Osteoblast (primary cell): ENCODE results near the gene FAM120B. TPM values are rescaled to one million over a fixed set of nuclear protein-coding genes. Genes with fewer than 3 reads are reported as not detected.
"Not testable (repeated sequence)": the region's sequence is repeated elsewhere in the genome, so short reads cannot be mapped to it uniquely, and the experiment has no call there.

Experiments used
- DNase-seq: peaks from one replicate; pipeline ENCODE4 v3.0.0; 2011; ENCODE audit warnings: low spot score, mixed read lengths; ENCODE audit not compliant: insufficient read length; ENCODE audit errors: missing footprints
- H2AFZ ChIP-seq: 2 replicates; pipeline ENCODE4 v1.6.0; 2011; ENCODE audit warnings: mild to moderate bottlenecking, low read length
- H3K27ac ChIP-seq: 2 replicates; pipeline ENCODE4 v1.5.1; 2011; ENCODE audit warnings: mild to moderate bottlenecking, low read depth, low read length, moderate library complexity
- H3K27me3 ChIP-seq: 2 replicates; pipeline ENCODE4 v1.6.0; 2012; ENCODE audit warnings: mild to moderate bottlenecking, control low read depth, inconsistent platforms, low read length, moderate library complexity; ENCODE audit not compliant: insufficient read depth
- H3K36me3 ChIP-seq: 2 replicates; pipeline ENCODE4 v1.5.1; 2011; ENCODE audit warnings: mild to moderate bottlenecking, low read length, control low read depth, moderate library complexity; ENCODE audit not compliant: insufficient read depth
- H3K4me1 ChIP-seq: 2 replicates; pipeline ENCODE4 v1.5.1; 2011; ENCODE audit warnings: mild to moderate bottlenecking, low read length, control low read depth, moderate library complexity; ENCODE audit not compliant: insufficient read depth
- H3K4me2 ChIP-seq: 2 replicates; pipeline ENCODE4 v1.6.0; 2011; ENCODE audit warnings: mild to moderate bottlenecking, low read length; ENCODE audit not compliant: insufficient read depth
- H3K4me3 ChIP-seq: fragments of 200-600 bp; sonication (generic); 3 replicates; pipeline ENCODE4 v1.5.1; 2012; ENCODE audit warnings: mild to moderate bottlenecking, low read length, inconsistent platforms; ENCODE audit not compliant: insufficient read depth
- H3K79me2 ChIP-seq: 2 replicates; pipeline ENCODE4 v1.6.0; 2012; ENCODE audit warnings: mild to moderate bottlenecking, low read length, control low read depth, inconsistent platforms; ENCODE audit not compliant: insufficient read depth
- H3K9me3 ChIP-seq: 2 replicates; pipeline ENCODE4 v1.5.1; 2011; ENCODE audit warnings: low read depth, low read length, control low read depth
- H4K20me1 ChIP-seq: 2 replicates; pipeline ENCODE4 v1.6.0; 2012; ENCODE audit warnings: mild to moderate bottlenecking, low read length, control low read depth; ENCODE audit not compliant: insufficient read depth
- total RNA-seq: library from RNA; depleted of rRNA; stranded (reverse); fragments of >200 nt; gene quantifications from 2 replicates; pipeline ENCODE4 v1.2.3, GENCODE V29; 2012
- TF ChIP-seq, protein P1 (sequence below): IDR thresholded peaks from 2 replicates; pipeline ENCODE4 v1.5.1; 2011; ENCODE audit warnings: mild to moderate bottlenecking, low read depth, low read length, moderate library complexity; ENCODE audit errors: extremely low read depth

Gene FAM120B
- total RNA-seq, 1 donor, result 13.4 TPM

DNA sequence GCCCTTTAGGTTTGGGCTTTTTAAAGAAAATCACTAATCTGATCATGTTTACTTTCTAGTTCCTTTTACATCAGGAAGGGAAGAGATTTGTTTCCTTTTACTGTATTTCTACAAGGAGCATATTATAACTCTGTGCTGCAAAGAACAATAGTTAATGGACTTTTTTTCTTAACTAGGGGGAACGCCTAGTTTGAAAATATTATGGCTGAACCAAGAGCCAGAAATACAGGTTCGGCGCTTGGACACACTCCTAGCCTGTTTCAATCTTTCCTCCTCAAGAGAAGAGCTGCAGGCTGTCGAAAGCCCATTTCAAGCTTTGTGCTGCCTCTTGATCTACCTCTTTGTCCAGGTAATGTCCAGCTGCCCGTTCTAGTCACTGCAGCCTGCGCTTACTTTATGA, 41.4 kb downstream of the FAM120B start:
- peaks cover 30% of the 10 kb centered on the region for H3K36me3 ChIP-seq
- H2AFZ ChIP-seq, result no peak overlapping the region
- no peak overlapping the region for H3K4me3 ChIP-seq
- no peak overlapping the region for H3K4me2 ChIP-seq
- no peaks in the 10 kb centered on the region for H3K27me3 ChIP-seq
- peaks cover 14% of the 10 kb centered on the region for H3K79me2 ChIP-seq
- no peaks in the 10 kb centered on the region for H3K9me3 ChIP-seq
- peaks cover 10% of the 10 kb centered on the region for H3K4me1 ChIP-seq
- TF ChIP-seq, protein P1, sequence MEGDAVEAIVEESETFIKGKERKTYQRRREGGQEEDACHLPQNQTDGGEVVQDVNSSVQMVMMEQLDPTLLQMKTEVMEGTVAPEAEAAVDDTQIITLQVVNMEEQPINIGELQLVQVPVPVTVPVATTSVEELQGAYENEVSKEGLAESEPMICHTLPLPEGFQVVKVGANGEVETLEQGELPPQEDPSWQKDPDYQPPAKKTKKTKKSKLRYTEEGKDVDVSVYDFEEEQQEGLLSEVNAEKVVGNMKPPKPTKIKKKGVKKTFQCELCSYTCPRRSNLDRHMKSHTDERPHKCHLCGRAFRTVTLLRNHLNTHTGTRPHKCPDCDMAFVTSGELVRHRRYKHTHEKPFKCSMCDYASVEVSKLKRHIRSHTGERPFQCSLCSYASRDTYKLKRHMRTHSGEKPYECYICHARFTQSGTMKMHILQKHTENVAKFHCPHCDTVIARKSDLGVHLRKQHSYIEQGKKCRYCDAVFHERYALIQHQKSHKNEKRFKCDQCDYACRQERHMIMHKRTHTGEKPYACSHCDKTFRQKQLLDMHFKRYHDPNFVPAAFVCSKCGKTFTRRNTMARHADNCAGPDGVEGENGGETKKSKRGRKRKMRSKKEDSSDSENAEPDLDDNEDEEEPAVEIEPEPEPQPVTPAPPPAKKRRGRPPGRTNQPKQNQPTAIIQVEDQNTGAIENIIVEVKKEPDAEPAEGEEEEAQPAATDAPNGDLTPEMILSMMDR, result no peak
- no peak overlapping the region for H3K27ac ChIP-seq
- no peak for DNase-seq
- H4K20me1 ChIP-seq, result peaks cover 12% of the 10 kb centered on the region

DNA sequence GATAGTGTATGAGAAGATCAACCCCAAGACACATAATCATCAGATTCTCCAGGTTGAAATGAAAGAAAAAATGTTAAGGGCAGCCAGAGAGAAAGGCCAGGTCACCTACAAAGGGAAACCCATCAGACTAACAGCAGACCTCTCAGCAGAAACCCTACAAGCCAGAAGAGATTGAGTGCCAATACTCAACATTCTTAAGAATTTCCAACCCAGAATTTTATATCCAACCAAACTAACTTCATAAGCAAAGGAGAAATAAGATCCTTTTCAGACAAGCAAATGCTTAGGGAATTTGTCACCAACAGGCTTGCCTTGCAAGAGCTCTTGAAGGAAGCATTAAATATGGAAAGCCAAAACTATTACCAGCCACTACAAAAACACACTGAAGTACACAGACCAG, 44.9 kb downstream of the FAM120B start:
- not testable (repeated sequence) for H3K4me3 ChIP-seq, H4K20me1 ChIP-seq, H3K27me3 ChIP-seq, H3K4me2 ChIP-seq, H3K4me1 ChIP-seq, H3K27ac ChIP-seq, H3K9me3 ChIP-seq, H2AFZ ChIP-seq, H3K79me2 ChIP-seq, DNase-seq
- H3K36me3 ChIP-seq, result peaks cover 30% of the 10 kb centered on the region

DNA sequence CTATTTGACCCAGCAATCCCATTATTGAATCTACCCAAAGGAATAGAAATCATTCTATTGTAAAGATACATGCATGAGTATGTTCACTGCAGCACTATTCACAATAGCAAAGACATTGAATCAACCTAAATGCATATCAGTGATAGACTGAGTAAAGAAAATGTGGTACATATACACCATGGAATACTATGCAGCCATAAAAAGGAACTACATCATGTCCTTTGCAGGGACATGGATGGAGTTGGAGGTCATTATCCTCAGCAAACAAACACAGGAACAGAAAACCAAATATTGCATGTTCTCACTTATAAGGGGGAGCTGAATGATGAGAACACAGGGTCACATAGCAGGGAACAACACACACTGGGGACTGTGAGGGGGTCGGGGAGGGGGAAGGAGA, 48.6 kb downstream of the FAM120B start:
- not testable (repeated sequence) for DNase-seq, H2AFZ ChIP-seq, H3K4me3 ChIP-seq, H4K20me1 ChIP-seq, H3K79me2 ChIP-seq, H3K4me2 ChIP-seq, H3K27ac ChIP-seq, H3K9me3 ChIP-seq, H3K4me1 ChIP-seq, H3K27me3 ChIP-seq
- peaks cover 37% of the 10 kb centered on the region for H3K36me3 ChIP-seq

DNA sequence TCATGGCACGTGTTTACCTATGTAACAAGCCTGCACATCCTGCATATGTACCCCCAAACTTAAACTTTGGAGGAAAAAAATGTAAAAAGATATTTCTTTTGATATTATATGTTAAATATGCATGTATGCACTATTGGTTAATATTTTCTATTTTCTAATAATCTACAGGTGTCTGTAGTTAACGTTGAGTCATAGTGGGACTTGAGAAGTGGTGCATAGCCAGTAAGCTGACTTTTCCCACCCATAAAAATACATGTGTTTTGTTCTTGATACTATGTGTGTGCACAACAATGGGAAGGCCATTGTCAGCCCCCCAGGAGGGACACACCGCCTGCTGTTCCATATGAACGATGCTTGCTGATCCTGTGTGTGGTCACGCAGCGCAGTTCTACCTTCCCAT, 49.1 kb downstream of the FAM120B start:
- no peak overlapping the region for H2AFZ ChIP-seq
- H4K20me1 ChIP-seq, result peaks cover 6% of the 10 kb centered on the region
- TF ChIP-seq, protein P1, result no peak
- no peak overlapping the region for H3K4me3 ChIP-seq
- DNase-seq, result no peak
- H3K4me1 ChIP-seq, result no peaks in the 10 kb centered on the region
- H3K36me3 ChIP-seq, result peaks cover 36% of the 10 kb centered on the region
- no peak overlapping the region for H3K27ac ChIP-seq
- no peaks in the 10 kb centered on the region for H3K27me3 ChIP-seq
- H3K4me2 ChIP-seq, result no peak overlapping the region
- H3K9me3 ChIP-seq, result no peaks in the 10 kb centered on the region
- no peaks in the 10 kb centered on the region for H3K79me2 ChIP-seq

DNA sequence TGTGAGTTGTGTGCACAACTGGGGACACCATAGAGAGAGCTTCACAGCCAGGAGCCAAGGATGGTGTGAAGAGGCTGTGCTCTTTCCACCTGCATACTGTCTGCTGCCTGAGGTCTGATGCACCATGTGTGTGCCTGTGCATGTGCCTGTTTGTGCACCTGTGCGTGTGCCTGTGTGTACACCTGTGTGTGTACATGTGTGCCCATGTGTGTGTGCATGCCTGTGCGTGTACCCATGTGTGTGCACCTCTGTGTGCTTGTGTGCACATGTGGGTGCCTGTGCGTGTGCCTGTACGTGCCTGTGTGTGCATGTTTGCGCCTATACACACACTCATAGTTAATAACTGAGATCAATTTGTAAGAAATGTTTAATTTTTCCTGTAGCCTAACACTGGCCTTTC, 51.3 kb downstream of the FAM120B start:
- peaks cover 8% of the 10 kb centered on the region for H4K20me1 ChIP-seq
- no peak overlapping the region for H3K4me3 ChIP-seq
- DNase-seq, result no peak
- H3K9me3 ChIP-seq, result no peaks in the 10 kb centered on the region
- TF ChIP-seq, protein P1, result no peak
- H2AFZ ChIP-seq, result no peak overlapping the region
- no peak overlapping the region for H3K27ac ChIP-seq
- H3K4me1 ChIP-seq, result no peaks in the 10 kb centered on the region
- no peak overlapping the region for H3K4me2 ChIP-seq
- H3K36me3 ChIP-seq, result peaks cover 31% of the 10 kb centered on the region
- H3K27me3 ChIP-seq, result no peaks in the 10 kb centered on the region
- no peaks in the 10 kb centered on the region for H3K79me2 ChIP-seq
